Pancreas (tissue), 10 donors: ENCODE results near the gene SLC16A13. TPM values are rescaled to one million over a fixed set of nuclear protein-coding genes. Genes with fewer than 3 reads are reported as not detected.

ENCODE experiments used
- ATAC-seq, 4 donors: fragments of 200-7000 bp; cut with Tn5 transposase; one replicate each; pipeline versions ENCODE4 v1.8.0 to v1.9.1; 2020; ENCODE audit warnings: mild to moderate bottlenecking in 4 of 4, moderate library complexity in 4 of 4
- DNase-seq, 6 donors: peaks; one replicate each; pipeline ENCODE4 v3.0.0-alpha.2; 2020
- FAIRE-seq: peaks from 2 replicates; lab custom pipeline; 2012; peaks lifted over from hg19 to GRCh38; lab: Jason Lieb, UNC
- H3K27ac ChIP-seq, 4 donors: fragments of 200-600 bp; sonication (generic); 1 replicate in 3 of 4; 2 replicates in 1 of 4; pipeline versions ENCODE4 v1.5.0 to v1.8.0; 2020
- H3K27me3 ChIP-seq, 4 donors: fragments of 200-600 bp; one replicate each; pipeline ENCODE4 v1.8.0; 2021
- H3K36me3 ChIP-seq, 3 donors: fragments of 200-600 bp; sonication (generic) in 1 of 3; one replicate each; pipeline versions ENCODE4 v1.5.0 to v1.8.0; 2020 to 2021
- H3K4me1 ChIP-seq, 3 donors: fragments of 200-600 bp; one replicate each; pipeline ENCODE4 v1.8.0; 2021
- H3K4me3 ChIP-seq, 4 donors: fragments of 200-600 bp; sonication (generic) in 2 of 4; one replicate each; pipeline versions ENCODE4 v1.5.0 to v1.8.0; 2020 to 2021
- H3K9me3 ChIP-seq, 4 donors: fragments of 200-600 bp; one replicate each; pipeline ENCODE4 v1.8.0; 2021
- CTCF ChIP-seq, 4 donors: fragments of 200-600 bp; sonication (generic) in 3 of 4; IDR thresholded peaks; one replicate each; pipeline versions ENCODE4 v1.5.0 to v1.8.0; 2021; ENCODE audit warnings: antibody characterized with exemption in 4 of 4
- WGBS, 2 donors: extraction: QIAGEN DNeasy Blood & Tissue Kit; methylation state at CpG; one replicate each; pipeline ENCODE4 v1.1.7; 2013; 5-methylcytosine and 5-hydroxymethylcytosine counted together
- intact Hi-C, 3 donors: fragments of 100-400 bp; cut with DNase I; formaldehyde crosslinking; loops; one replicate each; pipeline versions ENCODE4 v1.11.1 to v1.14.2; 2022
- polyA plus RNA-seq, 2 donors: library from polyadenylated mRNA; stranded (reverse); fragments of 200-250 nt; gene quantifications; one replicate each; pipeline ENCODE4 v1.2.3, GENCODE V29; 2013
- total RNA-seq, 6 donors: library from RNA; stranded (reverse); fragmentation: NEBNext Ultra II Directional in 4 of 6; extraction: Animal tissue kit (Norgen Biotek cat#: 25700) in 4 of 6; gene quantifications; one replicate each; pipeline versions ENCODE4 v1.2.1 to v1.2.4, GENCODE V29; 2021 to 2023
- donor health status: healthy with polysubstance abuse.
- donor health status: DM: no; HTN: no; CAD: no; lungs with moderate emphysema.
- donor health status: DM: no; HTN: no; CAD: no.
- donor health status: control.
- donor health status: control.
- donor health status: Bipolar disorder and iron deficiency.
- donor health status: DM: yes; HTN: yes; CAD: no.
- donor health status: DM: no; HTN: no; CAD: no.
- donor health status: DM: no; HTN: no; CAD: no.
- donor health status: DM: yes; HTN: yes; CAD: no.

Gene SLC16A13
- total and polyA plus RNA-seq, 8 donors: 0.74 to 3.0 (median 1.4) TPM

DNA sequence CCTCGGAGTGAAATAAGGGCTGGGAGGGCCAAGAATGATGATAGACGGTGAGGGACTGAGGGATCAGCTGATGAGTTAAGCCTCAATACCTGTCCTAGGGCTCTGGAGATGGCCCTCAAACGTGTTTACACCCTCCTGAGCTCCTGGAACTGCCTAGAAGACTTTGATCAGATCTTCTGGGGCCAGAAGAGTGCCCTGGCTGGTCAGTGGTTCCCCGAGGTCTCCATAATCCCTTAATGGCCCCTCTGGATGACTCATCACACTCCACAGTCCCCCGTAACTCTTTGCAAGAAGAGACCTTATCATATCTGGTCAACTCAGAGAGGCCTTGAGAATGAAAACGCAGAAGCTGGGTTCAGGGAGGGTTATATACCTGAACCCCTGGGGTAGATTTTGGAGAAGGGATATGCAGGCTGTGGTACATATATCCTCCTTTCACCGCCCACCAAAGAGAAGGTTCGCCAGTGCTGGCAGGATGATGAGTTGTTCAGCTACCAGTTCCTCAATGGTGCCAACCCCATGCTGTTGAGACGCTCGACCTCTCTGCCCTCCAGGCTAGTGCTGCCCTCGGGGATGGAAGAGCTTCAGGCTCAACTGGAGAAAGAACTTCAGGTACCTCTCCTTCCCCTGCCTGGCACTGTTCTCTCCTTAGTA, 36.8 kb upstream of the SLC16A13 start:
- FAIRE-seq (no peak), ATAC-seq (no peak), DNase-seq (no peak)
- H3K9me3 ChIP-seq: no peaks in the 10 kb centered on the region
- WGBS, 2 donors: 78 to 80% methylated on average over 11 of the region's 11 CpGs
- H3K27me3 ChIP-seq: no peaks in the 10 kb centered on the region
- peaks cover 4 to 18% (median 5%) of the 10 kb centered on the region in 3 donors for H3K36me3 ChIP-seq
- H3K4me1 ChIP-seq: no peaks in the 10 kb centered on the region
- intact Hi-C loops: loop anchor here in 1 of 3 donors (10.0 kb wide), 1 partner anchor 74 kb away; no protein-coding TSS in a partner anchor
- no peak for TF ChIP-seq CTCF (IDR thresholded peaks at IDR 0.05)
- H3K4me3 ChIP-seq: no peak overlapping the region
- H3K27ac ChIP-seq: no peak overlapping the region

GRCh38 chr17:7001318-7001961, 34.4 kb upstream of the SLC16A13 start:
- Histone ChIP-seq H3K36me3 (peaks cover 4 to 18% (median 5%) of the 10 kb centered on the region in 3 donors), H3K4me3 (no peak overlapping the region), H3K27me3 (no peaks in the 10 kb centered on the region), H3K27ac (no peak overlapping the region), H3K4me1 (no peaks in the 10 kb centered on the region), H3K9me3 (no peaks in the 10 kb centered on the region)
- ATAC-seq: no peak
- 68% methylated on average over 10 of the region's 10 CpGs for WGBS, 2 donors
- DNase-seq: peak in 1 of 6 donors; percentile 41
- FAIRE-seq: no peak
- peak in 1 of 4 donors; percentile 17 for TF ChIP-seq CTCF (IDR thresholded peaks at IDR 0.05)
- intact Hi-C loops: loop anchor here in 2 of 3 donors (10.0 kb wide), 3 partner anchors 87 to 337 kb away; no protein-coding TSS in a partner anchor

GRCh38 chr17:7002288-7003047, 33.3 kb upstream of the SLC16A13 start:
- Histone ChIP-seq H3K36me3 (peaks cover 4 to 18% (median 5%) of the 10 kb centered on the region in 3 donors), H3K4me3 (no peak overlapping the region), H3K27me3 (no peaks in the 10 kb centered on the region), H3K4me1 (no peaks in the 10 kb centered on the region), H3K27ac (no peak overlapping the region), H3K9me3 (no peaks in the 10 kb centered on the region)
- TF ChIP-seq CTCF (IDR thresholded peaks at IDR 0.05): no peak
- WGBS, 2 donors: 91 to 94% methylated on average over 6 of the region's 6 CpGs
- DNase-seq: no peak
- ATAC-seq: no peak
- FAIRE-seq: no peak
- intact Hi-C loops: loop anchor here in 2 of 3 donors (10.0 kb wide), 3 partner anchors 88 to 338 kb away; no protein-coding TSS in a partner anchor

DNA sequence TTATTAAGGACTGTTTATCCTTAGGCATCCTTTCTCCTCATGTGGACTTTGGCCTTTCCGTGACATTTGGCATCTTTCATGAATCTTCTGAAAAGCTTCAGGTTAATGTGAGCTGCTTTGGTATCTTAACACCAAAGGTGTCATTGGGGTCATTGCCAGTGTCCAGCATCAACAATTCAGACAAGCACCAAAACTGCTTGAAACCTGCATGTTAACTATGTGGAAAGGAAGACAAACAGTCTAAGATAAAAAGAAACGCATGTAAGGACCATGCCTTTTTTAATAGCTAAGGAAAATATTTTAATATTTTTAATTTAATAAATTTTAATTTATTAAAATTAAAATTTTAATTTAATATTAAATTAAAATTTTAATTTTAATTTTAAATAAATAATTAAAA, 32.1 kb upstream of the SLC16A13 start:
- no peak overlapping the region for H3K4me3 ChIP-seq
- intact Hi-C loops: loop anchor here in 2 of 3 donors (10.0 kb wide), 3 partner anchors 89 to 339 kb away; no protein-coding TSS in a partner anchor
- H3K27ac ChIP-seq: no peak overlapping the region
- H3K4me1 ChIP-seq: no peaks in the 10 kb centered on the region
- H3K36me3 ChIP-seq: peaks cover 4 to 18% (median 5%) of the 10 kb centered on the region in 3 donors
- FAIRE-seq: no peak
- no peaks in the 10 kb centered on the region for H3K27me3 ChIP-seq
- DNase-seq: no peak
- ATAC-seq: no peak
- H3K9me3 ChIP-seq: no peaks in the 10 kb centered on the region
- no peak for TF ChIP-seq CTCF (IDR thresholded peaks at IDR 0.05)
- WGBS, 2 donors: 87 to 92% methylated on average over 2 of the region's 2 CpGs
